DND-41 (cell line): ENCODE measurements around the gene GAS7.

Source experiments
- EZH2 ChIP-seq: IDR thresholded peaks from 3 replicates; pipeline ENCODE4 v1.6.1; 2012; ENCODE audit warnings: borderline replicate concordance, low read depth, mild to moderate bottlenecking, moderate library complexity, low read length, inconsistent platforms; ENCODE audit not compliant: severe bottlenecking
- TF ChIP-seq, protein P1 (sequence below): IDR thresholded peaks from 2 replicates; pipeline ENCODE4 v1.5.1; 2012; ENCODE audit warnings: borderline replicate concordance, low read length, moderate library complexity, mild to moderate bottlenecking; ENCODE audit not compliant: poor library complexity, severe bottlenecking; ENCODE audit errors: extremely low read depth

- TF ChIP-seq, protein P1, sequence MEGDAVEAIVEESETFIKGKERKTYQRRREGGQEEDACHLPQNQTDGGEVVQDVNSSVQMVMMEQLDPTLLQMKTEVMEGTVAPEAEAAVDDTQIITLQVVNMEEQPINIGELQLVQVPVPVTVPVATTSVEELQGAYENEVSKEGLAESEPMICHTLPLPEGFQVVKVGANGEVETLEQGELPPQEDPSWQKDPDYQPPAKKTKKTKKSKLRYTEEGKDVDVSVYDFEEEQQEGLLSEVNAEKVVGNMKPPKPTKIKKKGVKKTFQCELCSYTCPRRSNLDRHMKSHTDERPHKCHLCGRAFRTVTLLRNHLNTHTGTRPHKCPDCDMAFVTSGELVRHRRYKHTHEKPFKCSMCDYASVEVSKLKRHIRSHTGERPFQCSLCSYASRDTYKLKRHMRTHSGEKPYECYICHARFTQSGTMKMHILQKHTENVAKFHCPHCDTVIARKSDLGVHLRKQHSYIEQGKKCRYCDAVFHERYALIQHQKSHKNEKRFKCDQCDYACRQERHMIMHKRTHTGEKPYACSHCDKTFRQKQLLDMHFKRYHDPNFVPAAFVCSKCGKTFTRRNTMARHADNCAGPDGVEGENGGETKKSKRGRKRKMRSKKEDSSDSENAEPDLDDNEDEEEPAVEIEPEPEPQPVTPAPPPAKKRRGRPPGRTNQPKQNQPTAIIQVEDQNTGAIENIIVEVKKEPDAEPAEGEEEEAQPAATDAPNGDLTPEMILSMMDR: no peak
- no peak for TF ChIP-seq EZH2
Measured at GRCh38 chr17:9953492-9953891, 244.9 kb downstream of the GAS7 start.
